Activated gamma-delta T cell (primary cell): ENCODE data around the gene HOXB6.

Experiments
- DNase-seq: peaks from one replicate; lab custom pipeline; 2025; lab: John Stamatoyannopoulos, UW

HOXB6 gene

DNA sequence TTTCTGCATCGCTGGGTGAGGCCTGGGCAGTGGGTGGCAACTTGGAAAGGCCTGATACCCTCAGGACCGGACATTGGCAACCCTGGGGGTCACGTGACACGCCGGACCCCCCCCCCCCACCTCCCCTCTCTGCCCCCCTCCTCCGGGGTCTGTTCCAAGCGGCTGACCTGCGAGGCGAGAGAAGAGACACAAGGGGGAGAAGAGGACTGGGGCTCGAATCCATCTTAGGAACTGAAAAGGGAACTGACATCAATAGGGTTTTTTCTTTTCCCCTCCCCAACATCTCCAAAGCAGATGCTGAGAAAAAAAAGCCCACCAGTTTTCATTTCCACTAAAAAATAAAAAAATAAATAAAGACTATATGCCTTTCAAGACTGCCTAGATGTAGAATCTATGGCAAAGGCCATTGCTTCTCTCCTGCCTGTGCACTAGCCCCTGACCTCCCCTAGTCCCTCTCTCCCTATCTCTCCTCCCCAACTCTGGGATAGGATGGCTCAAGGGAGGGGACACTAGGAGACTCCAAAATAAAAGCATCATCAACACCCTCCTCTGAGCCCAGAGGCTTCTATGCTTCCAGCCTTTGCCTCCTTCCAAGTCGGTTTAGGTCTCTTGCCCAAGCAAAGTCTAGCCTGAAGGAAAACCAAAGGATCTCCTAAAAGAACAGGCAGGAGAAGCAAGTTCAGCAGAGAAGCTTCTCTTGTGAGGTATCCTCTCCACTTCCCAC lies 52.2 kb downstream of the HOXB6 start:
- DNase-seq = no peak

DNA sequence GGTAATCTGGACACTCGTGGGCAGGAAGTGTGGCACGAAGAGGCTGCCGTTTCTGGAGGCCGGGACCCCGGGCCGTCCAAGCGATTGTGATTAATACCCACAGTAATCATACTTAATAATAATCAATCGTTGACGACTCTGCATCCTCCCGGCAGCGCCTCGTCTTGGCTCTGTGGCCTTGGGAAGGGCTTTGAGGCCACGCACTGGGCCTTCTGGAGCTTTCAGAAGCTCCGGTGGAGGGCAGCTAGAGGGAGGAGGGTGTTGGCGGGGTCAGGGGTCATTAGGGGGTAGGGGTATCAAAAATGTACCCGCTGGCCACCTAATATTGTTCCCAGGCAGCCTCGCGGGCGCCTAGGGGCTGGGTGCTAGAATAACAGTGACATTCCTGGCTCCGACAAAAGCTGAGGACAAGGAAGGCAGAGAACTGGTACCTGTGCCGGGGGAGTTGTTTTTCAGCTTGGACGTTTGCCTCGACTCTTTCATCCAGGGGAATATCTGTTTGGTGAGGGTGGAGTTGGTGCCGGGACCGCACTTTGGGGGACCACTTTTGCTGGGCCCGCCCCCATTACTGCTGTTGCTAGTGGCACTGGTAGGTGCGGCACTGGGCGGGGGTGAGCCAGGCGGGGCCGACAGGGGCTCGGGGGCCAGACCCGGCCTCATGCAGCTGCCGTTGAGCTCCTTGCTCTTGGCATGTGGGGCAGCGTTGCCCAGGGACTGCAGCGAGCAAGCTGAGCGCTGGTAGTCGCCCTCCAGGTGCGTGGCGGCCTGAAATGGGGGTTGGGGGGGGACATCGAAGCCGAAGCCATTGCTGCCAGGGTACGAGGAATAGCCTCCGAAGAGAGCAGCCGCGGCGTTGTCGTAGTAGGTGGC lies 53.0 kb downstream of the HOXB6 start:
- DNase-seq = no peak

DNA sequence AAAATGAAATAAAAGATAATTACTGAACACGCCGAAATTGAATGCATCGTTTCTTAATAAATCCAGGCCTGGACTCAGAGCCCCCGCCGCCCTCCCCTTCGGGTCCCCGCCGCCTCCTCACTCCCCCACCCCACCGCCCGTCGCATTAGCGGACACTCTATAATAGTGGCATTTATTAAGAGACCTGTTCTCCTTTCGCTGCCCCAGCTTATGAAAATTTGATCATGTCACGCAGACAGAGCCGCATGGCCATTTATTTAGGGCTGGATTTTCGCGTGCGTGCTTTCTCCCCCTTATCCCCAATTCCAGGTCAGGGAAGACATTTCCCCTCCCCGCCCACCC lies 53.6 kb downstream of the HOXB6 start:
- no peak for DNase-seq

DNA sequence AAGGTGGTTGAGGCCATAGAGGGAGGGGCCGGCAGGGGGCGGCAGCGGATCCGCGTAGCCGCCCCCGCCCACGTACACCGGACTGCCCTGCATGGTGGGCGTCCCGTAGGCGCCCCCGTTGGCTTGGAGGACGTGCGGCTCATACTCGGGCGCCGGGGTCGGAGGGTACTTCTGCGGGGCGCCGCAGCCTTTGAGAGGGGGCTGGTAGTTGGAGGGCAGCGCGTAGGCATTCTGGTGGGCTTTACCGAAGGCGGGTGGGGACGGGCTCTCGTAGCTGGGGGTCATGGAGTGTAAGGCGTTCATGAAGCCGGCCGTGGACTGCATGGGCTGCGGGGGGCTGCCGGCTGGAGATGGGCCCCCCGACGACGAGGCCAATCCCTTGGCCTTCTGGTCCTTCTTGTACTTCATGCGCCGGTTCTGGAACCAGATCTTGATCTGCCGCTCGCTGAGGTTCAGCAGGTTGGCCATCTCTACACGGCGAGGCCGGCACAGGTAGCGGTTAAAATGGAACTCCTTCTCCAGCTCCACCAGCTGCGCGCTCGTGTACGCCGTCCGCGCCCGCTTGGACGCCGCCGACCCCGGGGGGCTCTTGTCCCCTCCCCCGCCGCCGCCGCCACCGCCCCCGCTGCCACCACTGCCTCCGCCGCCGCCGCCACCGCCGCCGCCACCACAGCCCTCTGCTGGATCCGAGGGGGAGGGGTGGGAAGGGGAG lies 54.1 kb downstream of the HOXB6 start:
- DNase-seq = no peak

DNA sequence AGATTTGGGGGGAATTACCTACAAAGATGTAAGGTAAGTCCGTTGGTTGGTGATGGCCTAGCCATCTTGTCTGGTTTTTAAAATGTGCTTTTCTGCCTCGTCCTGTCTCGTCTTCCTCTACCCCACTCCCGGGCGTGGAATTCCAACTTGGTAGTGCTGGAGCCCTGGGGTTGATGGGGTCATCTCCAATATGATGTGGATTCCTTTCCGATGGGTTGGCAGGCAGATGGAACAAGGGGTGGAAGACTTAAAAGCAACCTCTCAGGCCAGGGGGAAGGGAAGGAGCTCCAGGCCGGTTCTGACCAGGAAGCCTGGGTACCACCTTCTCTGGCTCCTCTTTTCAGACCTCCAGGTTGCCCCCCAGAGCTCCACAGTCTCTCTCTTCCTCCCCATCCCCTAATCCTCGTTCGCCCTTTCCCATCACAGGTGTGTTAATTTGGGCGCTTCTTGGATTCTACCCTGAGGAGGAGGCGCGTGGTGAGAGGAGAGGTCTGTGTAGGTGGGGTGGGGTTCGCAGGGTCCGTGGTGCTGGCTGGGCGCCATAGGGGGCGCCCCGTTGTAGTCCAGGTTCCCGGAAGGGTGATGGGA lies 54.8 kb downstream of the HOXB6 start:
- no peak for DNase-seq

DNA sequence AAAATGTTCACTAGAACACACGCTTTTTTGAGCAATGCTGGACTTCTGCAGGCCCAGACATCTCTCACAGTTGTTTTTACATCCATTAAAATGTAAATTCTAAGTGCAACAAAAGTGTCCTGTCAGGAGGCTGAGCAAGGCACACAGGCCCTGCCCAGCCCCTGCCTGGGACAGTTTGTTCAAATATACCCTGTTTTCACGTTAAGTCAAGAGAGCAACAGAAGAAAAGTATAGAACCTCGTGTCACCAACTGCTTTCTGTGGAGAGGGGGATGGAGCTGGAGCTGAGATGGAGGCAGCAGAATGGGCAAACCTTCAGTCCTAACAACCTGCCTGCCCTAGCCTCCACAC lies 55.5 kb downstream of the HOXB6 start:
- no peak for DNase-seq

DNA sequence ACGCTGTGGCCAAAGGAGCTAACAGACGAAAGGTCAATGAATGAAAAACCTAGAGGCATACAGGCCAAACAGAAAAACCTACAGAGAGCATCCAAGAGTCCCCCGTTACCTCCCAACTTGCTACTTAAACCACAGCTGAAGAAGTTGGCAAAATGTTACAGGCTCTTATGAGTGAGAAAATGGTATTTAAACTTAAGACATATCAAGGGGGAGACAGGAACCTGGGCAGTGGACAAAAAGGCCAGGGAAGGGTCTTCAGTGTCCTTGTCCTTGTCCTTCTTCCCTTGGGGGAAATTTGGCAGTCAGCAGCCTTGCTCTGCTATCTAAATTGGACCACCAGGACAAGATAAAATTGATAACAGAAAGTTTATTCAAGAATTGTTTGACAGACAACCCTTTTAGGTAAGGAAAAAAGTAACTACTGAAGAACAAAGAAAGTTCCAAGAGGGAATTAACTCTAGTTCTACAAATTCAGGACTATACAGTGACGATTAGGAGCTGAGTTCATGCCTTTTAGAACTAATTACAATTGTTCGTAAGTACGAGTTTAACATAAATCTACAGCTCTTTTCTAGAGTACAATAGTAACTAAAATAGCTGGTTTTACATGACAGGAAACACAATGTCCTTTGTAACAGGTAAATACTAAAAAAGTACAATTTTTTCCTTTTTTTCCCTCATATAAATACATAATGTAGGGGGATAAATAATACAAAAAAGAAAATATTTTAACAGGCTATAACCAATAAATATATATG lies 56.1 kb downstream of the HOXB6 start:
- no peak for DNase-seq

DNA sequence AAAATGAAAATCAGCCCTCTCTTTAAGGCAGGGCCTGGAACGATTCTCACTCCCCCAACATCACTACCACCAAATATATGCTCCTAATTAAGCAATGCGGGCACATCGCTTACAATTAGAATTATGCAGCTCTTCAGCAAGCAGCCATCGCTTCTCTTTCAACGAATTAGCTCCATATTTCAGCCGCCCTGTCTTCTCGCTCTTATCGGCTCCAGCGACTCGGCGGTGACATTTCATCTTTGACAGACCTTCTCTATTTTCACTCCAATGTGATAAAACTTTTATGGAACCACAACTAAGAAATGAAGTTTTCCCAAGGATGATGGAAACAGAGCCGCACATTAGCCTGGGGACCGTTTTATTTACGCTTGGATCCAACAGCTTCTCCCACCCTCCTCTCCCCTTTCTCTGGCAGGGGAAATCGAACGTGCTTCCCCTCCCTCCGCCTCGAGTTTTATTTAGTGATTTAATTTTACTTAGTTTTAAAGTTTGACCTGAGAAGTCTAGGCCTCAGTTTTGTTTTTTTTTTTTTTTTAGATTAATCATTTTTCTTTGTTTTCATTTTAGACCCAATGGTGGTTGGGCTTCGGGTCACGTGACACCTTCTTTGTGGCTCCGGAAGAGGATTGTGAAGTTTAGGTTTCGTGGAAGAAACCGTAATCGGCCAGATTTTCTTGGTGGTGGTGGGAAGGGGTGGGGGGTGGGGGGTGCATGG lies 56.8 kb downstream of the HOXB6 start:
- DNase-seq = no peak

DNA sequence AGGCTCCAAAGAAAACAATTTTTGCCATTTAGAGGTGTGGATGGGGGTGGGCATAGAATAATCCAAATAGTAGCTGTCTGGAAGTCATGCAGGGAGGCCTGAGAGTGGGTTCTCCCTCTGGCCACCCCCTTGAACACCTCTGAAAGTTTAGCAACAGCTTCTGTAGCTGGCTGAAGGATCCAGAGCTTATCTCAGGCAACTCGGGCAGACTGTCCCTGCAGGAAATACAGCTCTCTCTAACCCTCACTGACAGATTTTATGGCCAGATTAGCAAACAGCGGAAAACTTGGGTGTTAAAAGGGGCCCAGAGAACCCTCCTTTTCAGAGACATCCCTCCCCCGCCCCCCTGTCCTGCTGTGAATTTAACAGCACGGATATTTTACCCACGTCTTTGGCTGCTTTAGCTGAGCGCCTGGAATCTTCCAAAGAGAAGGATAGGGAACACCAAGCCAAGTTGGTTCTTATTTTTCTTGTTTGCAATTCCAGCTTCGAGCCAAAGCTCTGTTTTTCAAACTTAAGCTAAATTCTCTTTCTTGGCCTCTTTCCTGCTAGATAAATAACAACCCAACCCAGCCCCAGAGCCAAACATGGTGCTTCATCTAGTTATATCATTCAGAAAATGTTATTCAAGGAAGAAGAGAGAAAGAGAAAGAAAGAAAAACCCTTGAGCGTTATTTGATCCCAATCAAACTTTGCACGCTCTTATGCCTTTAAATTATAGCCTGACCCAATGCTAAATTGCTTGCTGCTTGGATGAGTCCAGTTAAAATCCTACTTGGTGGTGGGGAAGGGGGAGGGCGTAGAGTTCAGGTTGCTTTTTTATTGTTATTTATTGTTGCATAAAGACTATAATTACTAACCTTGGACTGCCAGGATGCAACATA lies 57.6 kb downstream of the HOXB6 start:
- DNase-seq = no peak

DNA sequence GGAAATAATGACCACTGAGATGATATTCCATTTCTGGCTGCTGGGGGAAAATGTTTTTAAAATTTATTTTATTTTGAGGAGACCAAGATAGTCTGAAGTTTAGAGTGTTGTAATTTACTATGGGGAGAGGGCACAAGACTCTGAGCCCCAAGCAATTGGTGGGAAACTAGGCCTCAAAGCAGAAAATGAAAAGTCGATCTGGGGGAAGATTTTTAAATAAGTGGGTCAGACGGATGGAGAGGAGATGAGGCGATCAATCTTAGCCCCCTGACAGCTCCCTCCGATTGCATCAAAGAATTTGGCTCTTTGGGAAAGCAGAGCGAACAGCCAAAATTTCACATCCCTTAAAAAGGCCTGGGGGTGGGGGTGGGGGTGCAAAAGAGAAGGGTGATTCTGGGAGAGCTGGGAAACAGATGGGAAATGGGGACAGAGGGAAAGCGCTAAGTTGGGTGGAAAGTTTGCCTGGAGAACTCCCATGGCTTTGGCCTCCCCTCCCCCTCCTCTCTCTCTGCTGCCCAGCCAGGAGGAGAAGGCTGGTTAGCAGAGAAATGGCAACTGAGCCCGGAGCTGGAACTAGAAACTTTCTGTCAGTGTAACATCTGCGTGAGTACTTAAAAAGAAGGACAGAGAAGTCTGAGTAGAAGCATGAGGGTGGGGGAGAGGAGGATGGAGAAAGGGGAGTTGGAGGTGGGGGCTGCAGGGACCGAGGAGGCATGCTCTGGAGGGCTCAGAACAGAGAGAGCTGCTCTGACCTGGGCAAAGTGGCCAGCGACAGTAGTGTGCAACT lies 58.5 kb downstream of the HOXB6 start:
- no peak for DNase-seq
